HepG2 (cell line): Measurements from ENCODE around the gene BTN1A1. TPM values are rescaled to one million over a fixed set of nuclear protein-coding genes. Genes with fewer than 3 reads are reported as not detected.
A peak's percentile ranks its signal among the peaks of the same experiment; 100 is the strongest.

ENCODE experiments used
- ASH2L ChIP-seq: fragments of 300-600, 200-600 bp; sonication (generic); IDR thresholded peaks from 2 replicates; pipeline ENCODE4 v1.7.0; 2017; ENCODE audit warnings: low read depth, mild to moderate bottlenecking, moderate library complexity, mixed read lengths, low read length; ENCODE audit not compliant: insufficient read length
- BRCA1 ChIP-seq: sonication (generic); formaldehyde crosslinking; IDR thresholded peaks from 2 replicates; pipeline ENCODE4 v1.4.0; 2020; ENCODE audit warnings: missing genetic modification reagents
- HIVEP1 ChIP-seq: sonication (generic); formaldehyde crosslinking; IDR thresholded peaks from 2 replicates; pipeline ENCODE4 v1.4.0; 2020; ENCODE audit warnings: mild to moderate bottlenecking, missing genetic modification reagents
- IRX3 ChIP-seq: sonication (generic); formaldehyde crosslinking; IDR thresholded peaks from 2 replicates; pipeline ENCODE4 v1.8.1; 2023; ENCODE audit warnings: mild to moderate bottlenecking, low read depth, missing genetic modification reagents, borderline replicate concordance
- KDM5A ChIP-seq: fragments of 200-600 bp; sonication (generic); IDR thresholded peaks from 2 replicates; pipeline ENCODE4 v1.7.0; 2018; ENCODE audit warnings: antibody characterized with exemption, mild to moderate bottlenecking, low read length, borderline replicate concordance
- MLXIP ChIP-seq: sonication (generic); formaldehyde crosslinking; IDR thresholded peaks from 2 replicates; pipeline ENCODE4 v1.9.0; 2021; ENCODE audit warnings: missing genetic modification reagents, borderline replicate concordance
- MTERF4 ChIP-seq: sonication (generic); formaldehyde crosslinking; IDR thresholded peaks from 2 replicates; pipeline ENCODE4 v1.8.0; 2023; ENCODE audit warnings: mild to moderate bottlenecking, missing genetic modification reagents
- MZF1 ChIP-seq: sonication (generic); formaldehyde crosslinking; IDR thresholded peaks from 2 replicates; pipeline ENCODE4 v1.8.1; 2023; ENCODE audit warnings: mild to moderate bottlenecking, missing genetic modification reagents, borderline replicate concordance
- PLRG1 ChIP-seq: fragments of 450-650 bp; conservative IDR thresholded peaks from 2 replicates; pipeline ENCODE4 v1.6.1; 2016
- SALL2 ChIP-seq: sonication (generic); formaldehyde crosslinking; IDR thresholded peaks from 2 replicates; pipeline ENCODE4 v1.8.1; 2023; ENCODE audit warnings: mild to moderate bottlenecking, missing genetic modification reagents, inconsistent platforms
- SOX6 ChIP-seq, 2 experiments: fragments of 450-650 bp in 1 of 2; sonication (generic) in 1 of 2; formaldehyde crosslinking in 1 of 2; IDR thresholded peaks; 2 replicates each; pipeline versions ENCODE4 v1.4.0 to v1.6.1; 2017 to 2020; ENCODE audit warnings: antibody characterized with exemption in 1 of 2, mild to moderate bottlenecking in 1 of 2, missing genetic modification reagents in 1 of 2
- TARDBP ChIP-seq: sonication (generic); formaldehyde crosslinking; IDR thresholded peaks from 2 replicates; pipeline ENCODE4 v1.8.0; 2022; ENCODE audit warnings: mild to moderate bottlenecking, missing genetic modification reagents
- TBP ChIP-seq: sonication (generic); formaldehyde crosslinking; IDR thresholded peaks from 2 replicates; pipeline ENCODE4 v1.5.0; 2020; ENCODE audit warnings: missing genetic modification reagents
- THYN1 ChIP-seq: sonication (generic); formaldehyde crosslinking; IDR thresholded peaks from 2 replicates; pipeline ENCODE4 v1.8.1; 2023; ENCODE audit warnings: low read depth, mild to moderate bottlenecking, moderate library complexity, missing genetic modification reagents, borderline replicate concordance
- TMF1 ChIP-seq: sonication (generic); formaldehyde crosslinking; IDR thresholded peaks from 2 replicates; pipeline ENCODE4 v1.8.1; 2022; ENCODE audit warnings: low read depth, missing genetic modification reagents
- TOPORS ChIP-seq: sonication (generic); formaldehyde crosslinking; IDR thresholded peaks from 2 replicates; pipeline ENCODE4 v1.8.0; 2023; ENCODE audit warnings: mild to moderate bottlenecking, missing genetic modification reagents
- ZHX1 ChIP-seq: sonication (generic); formaldehyde crosslinking; IDR thresholded peaks from 2 replicates; pipeline ENCODE4 v1.8.1; 2022; ENCODE audit warnings: low read depth, mild to moderate bottlenecking, missing genetic modification reagents
- ZNF333 ChIP-seq: sonication (generic); formaldehyde crosslinking; IDR thresholded peaks from 2 replicates; pipeline ENCODE4 v1.4.0; 2020; ENCODE audit warnings: mild to moderate bottlenecking, missing genetic modification reagents, borderline replicate concordance
- ZNF512 ChIP-seq: sonication (generic); formaldehyde crosslinking; IDR thresholded peaks from 2 replicates; pipeline ENCODE4 v1.4.0; 2020; ENCODE audit warnings: mild to moderate bottlenecking, missing genetic modification reagents
- ZNF788 ChIP-seq: sonication (generic); formaldehyde crosslinking; IDR thresholded peaks from 2 replicates; pipeline ENCODE4 v1.5.0; 2020; ENCODE audit warnings: mild to moderate bottlenecking, missing genetic modification reagents, borderline replicate concordance
- ZNF816 ChIP-seq: sonication (generic); formaldehyde crosslinking; IDR thresholded peaks from 2 replicates; pipeline ENCODE4 v1.8.0; 2022; ENCODE audit warnings: missing genetic modification reagents, mild to moderate bottlenecking, borderline replicate concordance
- polyA plus RNA-seq, 8 experiments: library from polyadenylated mRNA; depleted of rRNA in 3 of 8; stranded (reverse) in 7 of 8; unstranded in 1 of 8; fragments of >200 nt; fragmentation: Illumina TruSeq in 4 of 8; extraction: Trizol in 4 of 8; gene quantifications; 2 replicates each; pipeline versions ENCODE4 v1.2.1 to v1.2.3, GENCODE V29; 2011 to 2016; ENCODE audit warnings: low read depth in 4 of 8, missing spikeins in 1 of 8, mixed read lengths in 1 of 8; ENCODE audit not compliant: insufficient read depth in 1 of 8
- total RNA-seq, 5 experiments: library from RNA; depleted of rRNA; stranded (reverse); fragments of >200 nt; fragmentation: Illumina TruSeq; extraction: Trizol; gene quantifications; 2 replicates each; pipeline ENCODE4 v1.2.3, GENCODE V29; 2016; ENCODE audit warnings: low read depth in 1 of 5

BTN1A1 gene
- total and polyA plus RNA-seq, 2 of the 13 experiments (the other 11 are each of a cell fraction or from before 2014, with no cell fraction given) = 0.04 TPM; not detected in 1

GRCh38 chr6:26550250-26550993 is 50.3 kb downstream of the BTN1A1 start (continued):
- TF ChIP-seq ZNF816 (CRISPR knock-in tag) (peak; percentile 36; the same call in 1 of the 2 replicates), MTERF4 (no peak), TOPORS (no peak), BRCA1 (CRISPR knock-in tag) (no peak), MLXIP (CRISPR knock-in tag) (no peak), ZNF512 (CRISPR knock-in tag) (no peak), SALL2 (CRISPR knock-in tag) (peak; percentile 66; the same call in 1 of the 2 replicates), ZNF333 (CRISPR knock-in tag) (no peak), IRX3 (CRISPR knock-in tag) (no peak), TBP (CRISPR knock-in tag) (no peak), TARDBP (CRISPR knock-in tag) (peak; percentile 71), TMF1 (CRISPR knock-in tag) (no peak), ZHX1 (CRISPR knock-in tag) (0 out of 2 replicates have a peak, but pooled peaks have one; percentile 45), PLRG1 (no peak), SOX6 (IDR thresholded peaks at IDR 0.05) (no peak), SOX6 (CRISPR knock-in tag; IDR thresholded peaks at IDR 0.05) (peak; percentile 75), MZF1 (CRISPR knock-in tag) (no peak), KDM5A (no peak), ZNF788 (CRISPR knock-in tag) (peak; percentile 49; the same call in 1 of the 2 replicates), THYN1 (no peak), ASH2L (peak; percentile 77), HIVEP1 (CRISPR knock-in tag) (peak; percentile 36; the same call in 1 of the 2 replicates)
